Amniotic epithelial cell (primary cell): ENCODE measurements around the gene CD28.

ENCODE experiments used
- DNase-seq: peaks from one replicate; pipeline ENCODE4 v3.0.0-alpha.2; 2010; ENCODE audit warnings: low read depth

CD28 gene

DNA sequence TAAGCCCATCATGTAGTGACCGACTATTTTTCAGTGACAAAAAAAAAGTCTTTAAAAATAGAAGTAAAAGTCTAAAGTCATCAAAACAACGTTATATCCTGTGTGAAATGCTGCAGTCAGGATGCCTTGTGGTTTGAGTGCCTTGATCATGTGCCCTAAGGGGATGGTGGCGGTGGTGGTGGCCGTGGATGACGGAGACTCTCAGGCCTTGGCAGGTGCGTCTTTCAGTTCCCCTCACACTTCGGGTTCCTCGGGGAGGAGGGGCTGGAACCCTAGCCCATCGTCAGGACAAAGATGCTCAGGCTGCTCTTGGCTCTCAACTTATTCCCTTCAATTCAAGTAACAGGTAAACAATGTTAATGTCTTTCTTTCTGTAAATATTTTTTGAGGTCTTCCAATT, at the start of gene CD28:
Gene CD28 (plus strand): TSS at position 237 of the 400 bp plus-strand sequence. CDS start 58 bp downstream, at position 295.
- no peak for DNase-seq

DNA sequence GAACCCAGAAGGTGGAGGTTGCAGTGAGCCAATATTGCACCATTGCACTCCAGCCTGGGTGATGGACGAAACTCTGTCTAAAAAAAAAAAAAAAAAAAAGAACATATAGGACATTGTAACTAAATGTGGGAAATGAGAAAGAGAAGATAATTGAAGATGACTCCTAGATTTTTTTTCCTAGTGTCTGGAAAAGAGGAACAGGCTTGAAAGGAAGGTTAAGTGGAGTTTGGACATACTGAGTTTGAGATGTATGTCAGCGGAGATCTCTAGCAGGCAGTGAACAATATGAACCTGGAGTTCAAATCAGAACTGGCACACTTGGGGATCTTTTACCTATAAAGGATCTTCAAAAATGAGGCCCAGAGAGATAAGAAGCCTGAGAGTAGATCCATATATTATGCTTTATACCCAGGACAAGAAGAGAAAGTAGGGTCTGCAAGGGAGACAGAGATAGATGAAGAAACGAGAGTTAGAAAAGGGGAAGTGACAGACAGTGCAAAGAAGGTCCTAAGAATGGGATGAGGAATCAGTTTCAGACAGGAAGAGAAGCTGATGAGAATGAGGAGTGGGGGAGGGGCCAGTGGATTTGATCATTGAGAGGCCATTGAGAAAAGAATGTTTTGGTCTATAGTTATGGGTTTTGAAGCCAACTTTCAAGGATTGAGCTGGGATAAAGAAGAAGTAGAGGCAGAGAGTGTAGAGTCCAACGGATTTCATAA, 46.9 kb upstream of the CD28 start:
- no peak for DNase-seq

DNA sequence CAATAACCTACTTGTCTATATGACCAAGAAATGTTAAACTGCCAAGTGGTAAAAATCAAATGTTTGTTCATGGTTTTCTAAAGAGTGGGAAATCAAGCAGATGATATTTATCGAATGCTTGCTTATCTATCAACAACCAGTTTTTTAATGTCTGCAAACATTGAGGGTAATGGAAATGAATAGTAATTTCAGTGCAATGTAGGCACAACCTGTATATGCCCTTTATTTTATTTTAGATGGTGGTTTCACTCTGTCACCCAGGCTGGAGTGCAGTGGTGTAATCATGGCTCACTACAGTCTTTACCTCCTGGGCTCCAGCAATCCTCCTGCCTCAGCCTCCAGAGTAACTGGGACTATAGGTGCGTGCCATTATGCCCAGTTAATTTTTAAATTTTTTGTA, 46.0 kb upstream of the CD28 start:
- no peak for DNase-seq

DNA sequence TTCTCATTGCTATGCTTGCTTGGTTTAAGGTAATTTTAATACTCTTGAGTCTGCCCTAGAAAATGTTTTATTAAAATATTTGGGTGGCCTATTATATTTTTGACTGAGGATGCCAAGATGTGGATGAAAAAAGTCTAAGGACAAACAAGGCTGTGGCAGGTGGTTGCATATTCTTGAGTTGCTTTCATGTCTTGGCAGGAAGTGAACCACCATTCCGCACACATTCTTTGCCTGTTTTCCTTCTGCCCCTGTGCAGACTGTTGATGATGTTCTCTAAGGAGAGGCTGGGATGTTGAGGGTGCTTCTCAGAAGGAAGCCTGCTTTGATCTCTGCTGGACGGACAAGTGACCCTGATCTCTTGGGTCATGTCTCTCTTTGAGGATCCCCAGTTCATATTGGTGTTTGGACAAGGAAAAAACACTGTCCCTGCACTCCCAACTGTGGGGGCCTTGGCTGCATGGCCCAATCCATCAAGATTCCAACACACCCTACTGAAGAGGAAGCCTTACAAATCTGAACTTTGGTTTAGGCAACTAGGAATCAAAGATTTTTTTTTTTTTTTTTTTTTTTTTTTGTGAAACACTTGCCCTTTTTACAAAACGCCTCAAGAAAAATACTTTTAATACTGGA, 45.0 kb upstream of the CD28 start:
- no peak for DNase-seq

DNA sequence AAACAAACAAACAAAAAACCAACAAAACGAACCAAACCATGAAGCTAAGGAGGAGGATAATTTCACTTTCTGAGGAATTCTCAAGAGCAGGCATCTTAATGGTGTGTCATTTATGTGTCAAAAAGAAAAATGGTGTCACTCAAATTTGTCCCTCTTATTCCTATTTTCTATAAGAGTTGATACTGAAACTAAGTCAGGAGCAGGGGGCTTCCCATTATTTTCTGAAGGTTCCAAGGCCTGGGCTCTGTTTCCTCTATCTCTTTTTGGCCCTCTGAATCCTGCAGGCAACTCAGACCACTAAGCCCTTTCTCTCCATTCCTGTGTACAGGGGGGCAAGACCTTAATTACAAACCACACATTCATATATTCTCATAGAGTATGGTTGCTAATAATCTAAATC, 44.0 kb upstream of the CD28 start:
- no peak for DNase-seq

DNA sequence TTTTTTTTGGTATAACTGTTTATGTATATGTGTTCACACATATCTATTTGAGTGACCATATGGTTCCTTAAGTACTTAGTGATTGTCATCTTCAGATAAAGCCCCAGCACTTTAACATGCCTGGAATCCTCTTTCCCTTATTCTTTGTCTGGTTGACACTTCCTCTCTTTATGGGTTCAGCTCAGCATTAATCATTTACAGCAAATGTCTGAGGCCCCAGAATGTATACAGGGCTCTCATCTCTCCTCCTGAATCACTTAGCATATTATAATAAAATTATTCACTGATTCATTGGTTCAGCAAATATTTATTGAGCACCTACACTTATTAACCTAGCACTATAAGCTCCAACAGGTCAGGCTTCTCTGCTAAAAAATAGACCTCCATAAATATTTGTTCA, 43.5 kb upstream of the CD28 start:
- DNase-seq = no peak

DNA sequence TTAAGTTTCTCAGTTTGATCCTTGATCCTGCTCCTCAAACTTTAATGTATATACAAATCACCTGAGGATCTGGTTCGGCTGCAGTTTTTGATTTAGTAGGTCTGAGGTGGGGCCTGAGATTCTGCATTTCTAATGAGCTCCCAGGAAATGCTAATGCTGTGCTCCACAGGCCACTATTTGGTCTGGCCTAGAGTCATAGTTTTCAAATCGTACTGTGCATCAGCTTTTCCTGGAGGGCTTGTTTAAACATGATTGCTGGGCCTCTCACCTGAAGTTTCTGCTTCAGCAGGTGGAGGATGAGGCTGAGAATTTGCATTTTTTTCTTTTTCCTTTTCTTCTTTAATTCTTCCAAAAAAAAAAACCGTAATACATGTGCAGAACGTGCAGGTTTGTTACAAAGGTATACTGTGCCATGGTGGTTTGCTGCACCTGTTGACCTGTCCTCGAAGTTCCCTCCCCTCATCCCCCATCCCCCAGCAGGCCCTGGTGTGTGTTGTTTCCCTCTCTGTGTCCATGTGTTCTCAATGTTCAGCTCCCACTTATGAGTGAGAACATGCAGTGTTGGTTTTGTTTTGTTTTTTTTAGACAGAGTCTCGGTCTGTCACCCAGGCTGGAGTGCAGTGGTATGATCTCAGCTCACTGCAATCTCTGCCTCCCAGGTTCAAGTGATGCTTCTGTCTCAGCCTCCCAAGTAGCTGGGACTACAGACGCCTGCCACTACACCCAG, 42.2 kb upstream of the CD28 start:
- no peak for DNase-seq

DNA sequence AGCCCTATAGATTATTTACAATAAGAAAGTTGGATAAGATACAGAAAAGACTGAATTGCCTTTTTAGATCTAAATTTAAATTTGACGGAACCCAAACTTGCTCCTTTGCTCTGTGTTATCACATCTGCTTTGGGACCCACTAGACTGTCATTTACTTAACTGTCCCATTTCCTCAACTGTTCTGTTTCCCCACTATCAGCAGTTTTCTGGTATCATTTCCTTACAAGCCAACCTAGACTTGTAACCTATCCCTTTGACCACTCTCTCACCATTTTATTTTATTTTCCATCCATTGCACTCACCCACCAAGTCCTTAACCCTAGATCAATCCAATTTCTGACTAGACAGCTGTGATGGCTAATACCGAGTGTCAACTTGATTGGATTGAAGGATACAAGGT, 38.6 kb upstream of the CD28 start:
- DNase-seq = no peak

DNA sequence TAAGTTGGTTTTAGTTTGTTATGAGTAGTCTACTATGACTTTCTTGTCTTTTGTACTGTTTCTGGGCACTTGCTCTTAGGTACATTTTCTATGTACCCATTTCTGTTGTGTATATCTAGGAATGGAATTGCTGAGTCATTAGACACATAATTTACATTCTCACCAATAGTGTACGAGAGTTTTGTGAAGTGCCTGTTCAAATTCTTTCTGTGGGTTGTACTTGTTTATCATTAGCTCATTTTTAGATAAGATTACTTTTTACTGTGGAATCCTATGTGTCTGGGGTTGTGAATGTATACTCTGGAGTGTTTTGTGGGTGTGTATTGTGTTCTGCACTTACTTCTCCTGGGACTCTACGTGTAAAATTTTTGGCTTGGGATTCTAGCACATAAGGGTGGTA, 36.6 kb upstream of the CD28 start:
- DNase-seq = peak; percentile 90

DNA sequence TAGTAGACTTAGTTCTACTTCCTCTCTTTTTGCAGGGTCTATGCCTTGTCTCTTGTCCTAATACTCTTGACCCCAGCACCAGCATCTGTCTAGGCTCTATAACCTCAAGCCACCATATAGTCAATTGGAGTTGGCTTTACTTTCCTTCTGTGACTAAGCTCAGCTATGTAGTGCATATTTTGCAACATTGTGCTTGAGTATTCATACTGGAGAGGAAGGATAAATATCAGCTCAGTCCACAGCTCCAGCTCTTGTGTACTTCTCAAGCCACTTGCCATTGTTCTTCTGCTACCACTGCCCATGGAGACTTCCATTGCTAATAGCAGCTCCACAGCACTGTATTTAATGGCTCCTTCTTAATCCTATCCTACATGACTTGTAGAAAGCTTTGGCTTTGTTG, 35.5 kb upstream of the CD28 start:
- DNase-seq = peak; percentile 71

DNA sequence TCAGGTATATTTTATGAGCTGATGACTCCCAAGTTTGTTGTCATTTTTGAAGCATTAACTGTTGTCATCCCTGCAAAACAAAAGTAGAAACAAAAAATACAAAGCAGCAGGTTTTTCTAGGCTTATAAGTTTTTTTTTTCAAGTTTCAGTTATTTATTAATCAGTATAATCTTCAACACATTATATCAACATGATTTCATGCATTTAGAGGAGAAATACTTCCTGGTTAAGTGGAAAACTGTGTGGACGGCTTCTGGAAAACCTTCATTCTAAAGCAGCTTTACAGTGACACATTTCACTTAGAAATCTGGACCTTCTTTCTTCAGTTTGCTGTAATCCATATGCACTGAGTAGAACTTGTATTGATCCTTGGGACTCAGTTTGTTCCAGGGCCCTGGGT, 34.6 kb upstream of the CD28 start:
- DNase-seq = no peak

DNA sequence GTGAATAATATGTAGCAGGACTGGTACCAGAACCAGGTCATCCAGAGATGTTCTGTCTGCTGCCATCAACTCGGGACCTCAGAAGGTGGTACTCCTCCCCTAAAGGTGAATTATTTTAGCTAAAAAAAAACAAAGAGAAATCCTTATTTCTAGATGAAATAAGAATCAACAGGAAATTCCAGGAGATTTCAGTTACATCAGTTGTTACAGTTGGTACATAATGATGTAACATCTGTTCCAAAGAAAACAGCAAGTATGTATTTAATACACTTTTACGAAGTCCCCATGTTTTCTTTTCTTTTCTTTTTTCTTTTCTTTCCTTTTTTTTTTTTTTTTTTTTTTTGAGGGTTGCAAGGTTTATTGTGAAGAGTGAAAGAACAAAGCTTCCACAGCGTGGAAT, 33.6 kb upstream of the CD28 start:
- DNase-seq = peak; percentile 52

DNA sequence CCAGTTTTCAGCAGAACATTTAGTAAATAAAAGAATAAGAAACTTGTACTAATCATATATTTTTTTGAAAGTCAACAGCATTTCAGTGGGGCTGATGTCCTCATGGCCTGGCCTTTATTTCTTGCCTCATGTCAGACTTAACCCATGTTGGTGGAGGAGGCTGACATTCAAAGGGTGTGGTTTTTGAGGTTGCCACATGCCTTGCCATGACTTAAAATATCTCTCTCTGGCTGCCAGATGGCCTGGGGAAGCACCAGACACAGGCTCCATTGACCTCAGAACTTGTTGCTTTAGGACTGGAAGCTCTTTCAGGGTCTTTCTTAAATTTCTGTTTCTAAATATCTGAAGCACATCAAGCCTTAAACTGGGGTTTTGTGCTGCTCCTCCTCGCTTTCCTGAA, 32.5 kb upstream of the CD28 start:
- DNase-seq = peak; percentile 76

DNA sequence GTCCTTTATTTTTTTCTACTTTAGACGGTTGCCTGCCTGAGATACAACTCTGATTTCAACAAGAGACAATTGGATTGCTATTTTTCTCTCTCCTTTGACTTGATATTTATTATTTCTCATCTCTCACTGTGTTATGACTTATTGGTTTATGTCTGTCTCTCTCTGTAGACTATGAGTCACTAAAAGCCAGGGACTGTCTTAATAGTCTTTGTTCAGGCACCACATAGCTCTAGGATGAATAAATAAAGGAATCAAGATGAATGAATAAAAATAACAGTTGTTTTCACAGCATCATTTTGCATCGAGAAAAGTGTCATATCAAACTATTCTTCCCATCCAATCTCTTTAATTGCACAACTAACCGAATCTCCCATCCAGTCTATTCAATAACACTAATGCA, 31.4 kb upstream of the CD28 start:
- peak; percentile 41 for DNase-seq

DNA sequence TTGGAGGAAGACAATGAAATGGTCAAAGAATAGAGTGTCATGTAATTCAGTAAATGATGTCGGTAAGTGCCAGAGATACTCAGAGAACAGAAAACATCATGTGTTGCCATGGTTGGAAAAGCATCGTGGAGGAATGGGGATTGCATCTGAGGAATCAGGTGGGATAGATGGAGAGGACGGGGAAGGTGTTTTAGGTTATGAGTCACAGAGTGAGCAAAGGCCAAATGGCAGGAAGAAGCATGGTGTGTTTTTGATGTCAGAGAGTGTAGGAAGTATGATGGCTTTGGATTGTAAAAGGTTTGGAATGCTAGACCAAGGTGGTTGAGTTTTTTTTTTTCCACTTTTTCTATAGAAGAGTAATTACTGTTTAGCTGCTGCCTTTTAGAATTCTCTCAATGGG, 27.5 kb upstream of the CD28 start:
- no peak for DNase-seq

DNA sequence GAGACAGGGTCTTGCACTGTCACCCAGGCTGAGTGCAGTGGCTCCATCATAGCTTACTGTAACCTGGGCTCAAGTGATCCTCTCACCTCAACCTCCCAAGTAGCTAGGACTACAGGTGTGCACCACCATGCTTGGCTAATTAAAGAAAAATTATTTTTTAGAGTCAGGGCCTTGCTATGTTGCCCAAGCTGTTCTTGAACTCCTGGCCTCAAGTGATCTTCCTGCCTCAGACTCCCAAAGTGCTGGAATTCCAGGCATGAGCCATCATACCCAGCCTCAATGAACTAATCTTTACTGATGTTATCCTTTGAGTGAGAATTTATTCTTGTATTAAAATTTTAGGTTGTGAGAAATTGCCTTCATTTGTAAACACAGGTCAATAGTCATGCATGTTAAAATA, 27.0 kb upstream of the CD28 start:
- DNase-seq = no peak

DNA sequence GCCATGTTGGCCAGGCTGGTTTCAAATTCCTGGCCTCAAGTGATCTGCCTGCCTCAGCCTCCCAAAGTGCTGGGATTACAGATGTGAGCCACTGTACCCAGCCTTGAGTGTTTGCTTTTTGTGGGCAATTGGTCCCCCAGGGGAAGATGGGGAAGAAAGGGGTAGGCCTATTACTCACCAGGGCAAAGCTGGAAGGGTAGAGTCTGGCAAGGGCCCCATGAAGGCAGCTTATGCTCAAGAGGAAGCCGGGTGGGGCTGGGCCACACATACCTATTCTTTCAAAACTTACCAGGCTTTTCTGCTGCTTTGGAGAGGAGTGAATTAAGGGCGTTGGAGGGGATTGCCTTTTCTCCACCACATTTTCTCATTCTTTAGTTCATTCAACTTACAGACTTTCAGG, 24.5 kb upstream of the CD28 start:
- DNase-seq = no peak

DNA sequence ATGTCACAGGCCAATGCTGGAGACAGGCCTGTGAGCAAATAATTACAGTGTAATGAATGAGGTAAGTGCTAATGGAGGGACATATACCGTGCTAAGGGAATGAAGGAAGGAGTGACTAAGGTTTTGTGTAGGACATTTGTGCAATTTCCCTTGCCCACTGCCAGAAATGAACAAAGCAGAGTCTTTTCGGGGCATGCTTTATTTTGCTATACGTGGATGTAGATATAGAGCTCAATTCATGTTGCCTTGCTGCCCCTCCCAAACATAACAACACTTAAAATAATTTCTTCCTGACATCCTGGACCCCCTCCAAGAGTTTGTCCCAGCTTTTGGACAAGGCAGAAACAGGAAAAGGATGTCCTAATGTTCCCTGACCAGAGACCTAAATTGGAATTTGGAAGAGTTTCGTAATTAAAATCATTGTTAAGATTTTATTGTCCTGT, 23.7 kb upstream of the CD28 start:
- peak; percentile 55 for DNase-seq

DNA sequence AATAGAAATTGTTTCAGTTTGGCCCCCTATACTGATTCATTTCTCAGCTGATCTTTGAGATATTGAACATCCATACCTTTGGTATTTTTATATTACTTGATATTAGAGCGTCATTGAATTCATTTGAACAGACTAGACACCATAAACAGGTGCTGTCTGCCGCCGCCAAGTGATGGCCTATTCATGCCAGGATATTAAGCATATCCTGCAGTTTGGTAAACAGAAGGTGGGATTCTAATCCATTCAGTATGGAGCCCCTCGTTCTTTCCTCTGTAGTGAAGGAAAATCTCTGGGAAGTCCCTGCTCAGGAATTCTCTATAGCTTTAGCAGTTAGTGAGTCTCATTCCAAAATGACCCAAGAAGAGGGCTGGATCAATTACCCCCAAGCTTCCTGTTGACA, 23.0 kb upstream of the CD28 start:
- DNase-seq = no peak

DNA sequence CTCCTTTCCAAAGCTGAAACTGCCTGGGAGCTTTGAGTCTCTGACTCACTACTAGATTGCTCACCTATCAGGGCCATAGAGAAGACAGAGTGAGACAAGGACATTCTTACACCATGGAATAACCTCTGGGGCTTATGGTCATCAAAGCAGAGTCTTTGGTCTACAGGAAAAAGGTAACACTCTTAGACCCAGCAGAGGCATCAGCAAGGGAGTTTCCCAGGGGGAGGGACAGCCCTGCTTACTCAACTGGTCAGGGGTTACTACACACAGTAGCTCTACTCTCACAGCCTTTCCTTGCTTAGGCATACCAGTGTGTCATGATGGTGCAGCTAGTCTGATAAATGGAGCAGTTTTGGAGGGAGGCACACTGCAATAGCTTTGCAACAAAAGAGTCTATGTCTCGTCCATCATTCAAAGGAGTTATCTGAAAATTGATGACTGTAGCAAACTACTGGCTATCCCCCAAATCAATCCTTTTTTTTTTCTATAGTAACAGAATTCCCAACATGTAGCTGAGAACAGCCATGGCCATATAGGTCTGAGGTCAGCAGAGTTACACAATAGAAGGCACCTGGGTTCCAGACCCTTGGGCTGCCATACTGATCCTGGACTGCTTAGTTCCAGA, 22.4 kb upstream of the CD28 start:
- DNase-seq = peak; percentile 94

DNA sequence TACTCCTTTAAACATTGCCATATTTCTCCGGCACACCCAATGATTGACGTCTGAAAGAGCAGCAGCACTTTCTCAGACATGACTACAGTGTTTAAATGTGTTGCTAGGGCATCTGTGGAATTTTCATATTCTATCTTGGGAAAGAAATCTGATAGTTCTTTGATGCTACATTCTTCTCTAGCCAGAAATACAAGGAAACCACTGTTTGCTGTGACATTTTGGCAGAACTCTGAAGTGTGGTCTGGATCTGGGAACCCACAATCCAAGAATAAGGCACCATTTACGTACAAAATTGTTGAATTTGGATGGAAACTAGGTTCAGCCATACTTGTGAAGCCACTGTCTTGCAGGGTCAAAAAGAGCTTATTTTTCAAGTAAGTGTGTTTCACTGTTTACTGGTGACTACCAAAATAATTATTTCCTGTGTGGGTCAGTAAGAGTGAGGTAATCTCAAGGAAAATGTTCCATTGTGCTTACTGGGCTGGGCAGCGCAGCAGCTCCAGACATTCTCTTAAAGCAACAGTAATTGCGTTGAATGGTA, 21.3 kb upstream of the CD28 start:
- peak; percentile 91 for DNase-seq

DNA sequence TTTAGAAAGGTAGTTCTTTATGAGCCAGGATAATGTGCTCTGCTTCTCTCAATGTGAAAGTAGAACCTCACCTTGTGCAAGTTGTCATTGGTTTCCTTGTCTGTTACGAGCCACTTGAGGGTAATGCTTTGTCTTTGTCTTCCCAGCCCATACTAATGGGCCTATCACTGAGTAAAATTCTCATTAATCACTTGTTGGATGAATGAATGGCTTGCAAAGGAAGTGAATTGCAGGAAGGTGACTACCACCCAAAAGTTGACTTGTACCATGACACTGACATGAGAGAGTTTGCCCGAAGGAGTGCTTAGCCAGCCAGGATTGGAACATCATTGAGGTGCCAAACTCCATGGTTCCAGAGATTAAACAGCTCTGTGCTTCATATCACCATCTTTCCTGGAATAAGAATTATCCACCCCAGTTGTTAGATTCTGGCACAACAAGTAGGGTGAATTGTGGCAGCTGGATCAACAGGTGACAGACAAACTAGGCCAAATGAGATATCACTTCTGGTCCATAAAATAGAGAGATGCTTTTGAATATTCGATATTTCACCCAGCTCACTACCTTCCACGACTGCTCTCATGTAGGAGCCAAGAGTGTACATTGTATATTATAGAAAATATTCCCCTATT, 20.5 kb upstream of the CD28 start:
- no peak for DNase-seq
